GM12878 (cell line): Measurements from ENCODE around the gene ZNF48. TPM values are rescaled to one million over a fixed set of nuclear protein-coding genes. Genes with fewer than 3 reads are reported as not detected.

ENCODE experiments used
- ATAC-seq: fragments of 200-7000 bp; cut with Tn5 transposase; 3 replicates; pipeline ENCODE4 v1.9.1; 2020; ENCODE audit warnings: mild to moderate bottlenecking, moderate library complexity
- BruUV-seq: library from RNA; stranded (reverse); fragments of 400-500 nt; replicated peaks from 2 replicates; lab custom pipeline; 2021; lab: Mats Ljungman, UMichigan
- CTCF ChIA-PET: fragments of 300-600 bp; sonication (Branson Sonifier 250); formaldehyde crosslinking; extraction: SDS; loops from one replicate; lab custom pipeline; 2021; ENCODE audit warnings: inconsistent platforms; lab: Yijun Ruan, JAX
- POLR2A ChIA-PET: fragments of 350-600 bp; formaldehyde crosslinking; extraction: SDS; loops from one replicate; lab custom pipeline; 2021; ENCODE audit warnings: inconsistent platforms; lab: Charles Lee
- RAD21 ChIA-PET: fragments of 300-600 bp; sonication (Branson Sonifier 250); formaldehyde crosslinking; loops from one replicate; lab custom pipeline; 2023; ENCODE audit warnings: antibody characterized with exemption; ENCODE audit not compliant: unreplicated experiment; lab: Charles Lee
- SMC1A ChIA-PET: fragments of 300-600 bp; sonication (Branson Sonifier 250); formaldehyde crosslinking; loops from one replicate; lab custom pipeline; 2023; ENCODE audit not compliant: unreplicated experiment, uncharacterized antibody; lab: Charles Lee
- DNase-seq: peaks from one replicate; pipeline ENCODE4 v3.0.0-alpha.2; 2011; ENCODE audit warnings: low read depth, low spot score
- FAIRE-seq: peaks from 3 replicates; lab custom pipeline; 2011; peaks lifted over from hg19 to GRCh38; lab: Jason Lieb, UNC
- H2AFZ ChIP-seq: 2 replicates; pipeline ENCODE4 v1.6.0; 2011; ENCODE audit warnings: low read depth, low read length, control low read depth; ENCODE audit not compliant: control insufficient read depth
- H3K27ac ChIP-seq: 2 replicates; pipeline ENCODE4 v1.5.1; 2011; ENCODE audit warnings: control low read depth; ENCODE audit not compliant: control insufficient read depth, insufficient read depth
- H3K27me3 ChIP-seq, 2 experiments: replicated peaks in 1 of 2; 2 replicates each; pipeline versions ENCODE4 v1.6.0 to v1.6.1; 2011; ENCODE audit warnings: low read length in 1 of 2; ENCODE audit not compliant: control insufficient read depth in 2 of 2, insufficient read depth in 2 of 2
- H3K36me3 ChIP-seq, 2 experiments: 2 replicates each; pipeline ENCODE4 v1.5.1; 2011; ENCODE audit warnings: low read length in 1 of 2; ENCODE audit not compliant: control insufficient read depth in 2 of 2, insufficient read depth in 2 of 2
- H3K4me1 ChIP-seq: 2 replicates; pipeline ENCODE4 v1.6.1; 2011; ENCODE audit warnings: mild to moderate bottlenecking, low read length, moderate library complexity, mixed read lengths; ENCODE audit not compliant: control insufficient read depth, insufficient read depth
- H3K4me2 ChIP-seq: 2 replicates; pipeline ENCODE4 v1.6.0; 2011; ENCODE audit warnings: control low read depth; ENCODE audit not compliant: control insufficient read depth, insufficient read depth
- H3K4me3 ChIP-seq: fragments of 200-600 bp; sonication (generic); 2 replicates; pipeline ENCODE4 v1.5.1; 2016
- H3K79me2 ChIP-seq: 2 replicates; pipeline ENCODE4 v1.6.0; 2011; ENCODE audit warnings: low read length; ENCODE audit not compliant: control insufficient read depth, insufficient read depth
- H3K9ac ChIP-seq: 2 replicates; pipeline ENCODE4 v1.8.0; 2011; ENCODE audit warnings: low read length, control low read depth, mixed read lengths; ENCODE audit not compliant: control insufficient read depth, insufficient read depth
- H3K9me3 ChIP-seq: replicated peaks from 3 replicates; pipeline ENCODE4 v1.5.1; 2011; ENCODE audit warnings: mild to moderate bottlenecking, low read length; ENCODE audit not compliant: control insufficient read depth, insufficient read depth
- H4K20me1 ChIP-seq: 2 replicates; pipeline ENCODE4 v1.6.0; 2011; ENCODE audit not compliant: control insufficient read depth, insufficient read depth
- DPF2 ChIP-seq: fragments of 450-650 bp; IDR thresholded peaks from 2 replicates; pipeline ENCODE4 v1.6.1; 2017; ENCODE audit warnings: mild to moderate bottlenecking
- MLLT1 ChIP-seq: fragments of 450-650 bp; IDR thresholded peaks from 2 replicates; pipeline ENCODE4 v1.6.1; 2016; ENCODE audit warnings: mild to moderate bottlenecking
- NBN ChIP-seq: fragments of 450-650 bp; IDR thresholded peaks from 2 replicates; pipeline ENCODE4 v1.6.1; 2016
- YY1 ChIP-seq: IDR thresholded peaks from 2 replicates; pipeline ENCODE4 v1.6.1; 2011; ENCODE audit warnings: low read depth, mild to moderate bottlenecking, low read length
- ZBED1 ChIP-seq: IDR thresholded peaks from 2 replicates; pipeline ENCODE4 v1.6.1; 2016; ENCODE audit warnings: borderline replicate concordance
- ZNF384 ChIP-seq: IDR thresholded peaks from 2 replicates; pipeline ENCODE4 v1.6.1; 2012; ENCODE audit warnings: low read depth, mild to moderate bottlenecking, low read length, improper control_type of control experiment, borderline replicate concordance
- ZNF622 ChIP-seq: fragments of 450-650 bp; IDR thresholded peaks from 2 replicates; pipeline ENCODE4 v1.6.1; 2017; ENCODE audit warnings: mild to moderate bottlenecking, inconsistent platforms
- WGBS: methylation state at CpG from one replicate; pipeline ENCODE4 v1.1.6; 2016; ENCODE audit warnings: low lambda C conversion rate; ENCODE audit not compliant: insufficient replicate concordance, insufficient coverage; ENCODE audit errors: missing lambda C conversion rate; 5-methylcytosine and 5-hydroxymethylcytosine counted together
- in situ Hi-C: fragments of 300-500 bp; cut with MboI; formaldehyde crosslinking; loops from 9 replicates; pipeline ENCODE4 v1.14.3; 2018; ENCODE audit warnings: mixed read lengths
- intact Hi-C: fragments of 100-400 bp; cut with micrococcal nuclease; formaldehyde crosslinking; loops from one replicate; pipeline ENCODE4 v1.14.2; 2022; ENCODE audit not compliant: unreplicated experiment
- polyA plus RNA-seq, 11 experiments: library from polyadenylated mRNA; depleted of rRNA in 4 of 11; unstranded in 6 of 11; stranded (reverse) in 5 of 11; fragments of >200 nt; fragmentation: Nextera tagmentation in 4 of 11; fragmentation: Illumina TruSeq in 1 of 11; extraction: Ambion mirVana in 4 of 11; extraction: Trizol in 1 of 11; gene quantifications; 1 replicate in 1 of 11; 2 replicates in 10 of 11; pipeline versions ENCODE4 v1.2.1 to v1.2.3, GENCODE V29; 2011 to 2016; ENCODE audit warnings: inconsistent platforms in 2 of 11, missing spikeins in 2 of 11, low read depth in 1 of 11
- total RNA-seq, 4 experiments: library from RNA; depleted of rRNA in 3 of 4; stranded (reverse); fragments of >200 nt in 3 of 4; fragmentation: Illumina TruSeq in 1 of 4; extraction: Trizol in 1 of 4; gene quantifications; 2 replicates each; pipeline versions ENCODE4 v1.2.1 to v1.2.3, GENCODE V29; 2013 to 2021

Gene ZNF48
- total and polyA plus RNA-seq, 10 of the 15 experiments (the other 5 are each of a cell fraction or from before 2014, with no cell fraction given): 0.14 to 12.0 (median 4.2) TPM

- ATAC-seq: no peak; the same call in 2 of the 3 replicates
- in situ Hi-C loops (no loop called here), intact Hi-C loops (no loop called here)
- Histone ChIP-seq H3K27me3 (no peaks in the 10 kb centered on the region), H3K36me3 (peaks cover 0 to 2% of the 10 kb centered on the region in 2 experiments; a peak in 2 of 4 replicates), H3K9me3 (no peaks in the 10 kb centered on the region), H4K20me1 (no peaks in the 10 kb centered on the region), H2AFZ (no peak overlapping the region; the same call in 1 of the 2 replicates), H3K4me3 (no peak overlapping the region), H3K4me2 (no peak overlapping the region; the same call in 1 of the 2 replicates), H3K9ac (no peak overlapping the region), H3K79me2 (no peaks in the 10 kb centered on the region; the same call in 1 of the 2 replicates), H3K4me1 (peaks cover 9% of the 10 kb centered on the region), H3K27ac (no peak overlapping the region)
- DNase-seq: no peak
- no peak for FAIRE-seq
- ChIA-PET SMC1A (interaction anchor here (0.6 to 4.1 kb wide), 3 partner anchors 9 to 38 kb away, joined by 4 to 18 read pairs (median 5); partner anchors contain the start of gene DCTPP1), POLR2A (interaction anchor here (0.6 to 2.6 kb wide), 5 partner anchors 9 to 236 kb away, joined by 3 to 10 read pairs (median 4); partner anchors contain the start of gene DCTPP1), RAD21 (interaction anchor here (1.0 to 2.5 kb wide), 3 partner anchors 9 to 128 kb away, joined by 3 to 10 read pairs (median 5); partner anchors contain the start of gene DCTPP1), CTCF (interaction anchor here (1.2 to 1.8 kb wide), 3 partner anchors 9 to 160 kb away, joined by 5 to 9 read pairs (median 6); partner anchors contain the start of gene DCTPP1)
- no TSS peak for BruUV-seq
- WGBS: 32% methylated on average over 5 of the region's 5 CpGs
- TF ChIP-seq NBN (no peak), YY1 (no peak), MLLT1 (peak; percentile 35; the same call in 1 of the 2 replicates), ZBED1 (no peak), DPF2 (no peak), ZNF622 (no peak), ZNF384 (no peak)
These were observed 43.6 kb downstream of the ZNF48 start for GRCh38 chr16:30438835-30439234.
